Neural progenitor cell (in vitro differentiated cells): Measurements from ENCODE around the gene FAM229A.

ENCODE experiments used
- EZH2 ChIP-seq: fragments of 200-600 bp; sonication (generic); IDR thresholded peaks from 2 replicates; pipeline ENCODE4 v1.6.1; 2017; ENCODE audit warnings: antibody characterized with exemption, mild to moderate bottlenecking, moderate library complexity
- EZH2phosphoT487 ChIP-seq: fragments of 200-600 bp; sonication (generic); IDR thresholded peaks from 2 replicates; pipeline ENCODE4 v1.6.1; 2017; ENCODE audit warnings: antibody characterized with exemption
- TF ChIP-seq, protein P1 (sequence below): fragments of 200-600 bp; sonication (generic); IDR thresholded peaks from 2 replicates; pipeline ENCODE4 v1.5.1; 2017; ENCODE audit warnings: antibody characterized with exemption, mild to moderate bottlenecking

DNA sequence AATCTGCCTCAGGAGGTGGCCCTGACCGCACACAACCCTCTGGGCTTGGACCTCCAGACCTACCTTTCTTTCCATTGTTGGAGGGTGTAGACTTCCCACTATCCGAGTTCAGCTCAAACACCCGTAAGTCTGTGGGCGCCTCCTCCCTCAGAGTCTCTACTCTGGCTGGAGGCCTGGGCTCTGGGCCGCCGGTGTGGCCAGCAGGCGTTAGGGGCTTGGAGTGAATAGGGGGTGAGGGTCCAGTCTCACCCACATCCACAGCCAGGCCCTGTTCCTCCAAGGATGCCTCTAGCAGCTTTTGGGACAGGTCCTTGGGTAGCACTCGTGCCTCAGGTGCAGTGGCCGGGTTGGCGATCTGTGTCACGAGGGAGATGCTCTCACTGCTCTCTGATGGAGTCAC is 13.9 kb upstream of the FAM229A start:
- TF ChIP-seq, protein P1, sequence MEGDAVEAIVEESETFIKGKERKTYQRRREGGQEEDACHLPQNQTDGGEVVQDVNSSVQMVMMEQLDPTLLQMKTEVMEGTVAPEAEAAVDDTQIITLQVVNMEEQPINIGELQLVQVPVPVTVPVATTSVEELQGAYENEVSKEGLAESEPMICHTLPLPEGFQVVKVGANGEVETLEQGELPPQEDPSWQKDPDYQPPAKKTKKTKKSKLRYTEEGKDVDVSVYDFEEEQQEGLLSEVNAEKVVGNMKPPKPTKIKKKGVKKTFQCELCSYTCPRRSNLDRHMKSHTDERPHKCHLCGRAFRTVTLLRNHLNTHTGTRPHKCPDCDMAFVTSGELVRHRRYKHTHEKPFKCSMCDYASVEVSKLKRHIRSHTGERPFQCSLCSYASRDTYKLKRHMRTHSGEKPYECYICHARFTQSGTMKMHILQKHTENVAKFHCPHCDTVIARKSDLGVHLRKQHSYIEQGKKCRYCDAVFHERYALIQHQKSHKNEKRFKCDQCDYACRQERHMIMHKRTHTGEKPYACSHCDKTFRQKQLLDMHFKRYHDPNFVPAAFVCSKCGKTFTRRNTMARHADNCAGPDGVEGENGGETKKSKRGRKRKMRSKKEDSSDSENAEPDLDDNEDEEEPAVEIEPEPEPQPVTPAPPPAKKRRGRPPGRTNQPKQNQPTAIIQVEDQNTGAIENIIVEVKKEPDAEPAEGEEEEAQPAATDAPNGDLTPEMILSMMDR: no peak
- TF ChIP-seq EZH2: no peak
- TF ChIP-seq EZH2phosphoT487: no peak
